Glomerular endothelial cell (primary cell): ENCODE measurements around the gene CD200R1L. TPM values are rescaled to one million over a fixed set of nuclear protein-coding genes. Genes with fewer than 3 reads are reported as not detected.

Experiments used
- DNase-seq: peaks from one replicate; pipeline ENCODE4 v3.0.0-alpha.2; 2011; ENCODE audit warnings: low read depth, low spot score; ENCODE audit errors: extremely low read depth
- total RNA-seq: library from RNA; depleted of rRNA; stranded (reverse); fragments of >200 nt; gene quantifications from 2 replicates; pipeline ENCODE4 v1.2.3, GENCODE V29; 2015

The CD200R1L gene
- total RNA-seq, 1 donor from 2014 or later: not detected

- DNase-seq: no peak
These were observed 53.2 kb downstream of the CD200R1L start for GRCh38 chr3:112793326-112794081.

GRCh38 chr3:112791736-112792135 lies 54.9 kb downstream of the CD200R1L start:
- DNase-seq: no peak

GRCh38 chr3:112789787-112790186 lies 56.9 kb downstream of the CD200R1L start:
- DNase-seq: no peak

GRCh38 chr3:112786881-112787579 lies 59.6 kb downstream of the CD200R1L start:
- DNase-seq: no peak

- DNase-seq: no peak
These were observed 60.6 kb downstream of the CD200R1L start for GRCh38 chr3:112786002-112786590.

GRCh38 chr3:112785321-112786001 lies 61.2 kb downstream of the CD200R1L start:
- DNase-seq: no peak

GRCh38 chr3:112782491-112782890 lies 64.2 kb downstream of the CD200R1L start:
- no peak for DNase-seq

- no peak for DNase-seq
These were observed 65.1 kb downstream of the CD200R1L start for GRCh38 chr3:112781599-112781998.

- no peak for DNase-seq
These were observed 66.8 kb downstream of the CD200R1L start for GRCh38 chr3:112779558-112780480.

- DNase-seq: no peak
These were observed 67.7 kb downstream of the CD200R1L start for GRCh38 chr3:112779011-112779410.

GRCh38 chr3:112778353-112778948 lies 68.2 kb downstream of the CD200R1L start:
- DNase-seq: no peak

GRCh38 chr3:112777811-112778210 lies 68.9 kb downstream of the CD200R1L start:
- DNase-seq: no peak

GRCh38 chr3:112776836-112777235 lies 69.8 kb downstream of the CD200R1L start:
- DNase-seq: no peak

GRCh38 chr3:112776000-112776399 lies 70.7 kb downstream of the CD200R1L start:
- no peak for DNase-seq

- no peak for DNase-seq
These were observed 71.5 kb downstream of the CD200R1L start for GRCh38 chr3:112775011-112775742.

GRCh38 chr3:112774293-112774926 lies 72.3 kb downstream of the CD200R1L start:
- DNase-seq: no peak

GRCh38 chr3:112773864-112774263 lies 72.8 kb downstream of the CD200R1L start:
- DNase-seq: no peak

- DNase-seq: no peak
These were observed 75.7 kb downstream of the CD200R1L start for GRCh38 chr3:112770951-112771350.
